A549 treated with Hydrocortisone at 1 μM for 4 hours (cell line): ENCODE results near the gene CDH19. TPM values are rescaled to one million over a fixed set of nuclear protein-coding genes. Genes with fewer than 3 reads are reported as not detected.

Experiments
- total RNA-seq: library from RNA; stranded (reverse); fragments of 200-300 nt; extraction: Qiagen RNA extraction; gene quantifications from 5 replicates; pipeline ENCODE4 v1.2.3, GENCODE V29; 2022

Gene CDH19
- 0.38 to 1.3 TPM (median 0.83 TPM) in 5 replicates for total RNA-seq

GRCh38 chr18:66603941-66604627 lies at the start of gene CDH19:
Gene CDH19 (minus strand): TSS chr18:66604090. CDS start chr18:66572204, 31,886 bp downstream.

